GM18520 (cell line): Measurements from ENCODE around the gene TSEN2.
"Not testable (repeated sequence)": the region's sequence is repeated elsewhere in the genome, so short reads cannot be mapped to it uniquely, and the experiment has no call there.

ENCODE experiments used
- ATAC-seq: cut with Tn5 transposase; IDR thresholded peaks from one replicate; pipeline ENCODE4 v1.9.1; 2021; ENCODE audit not compliant: unreplicated experiment

TSEN2 gene

DNA sequence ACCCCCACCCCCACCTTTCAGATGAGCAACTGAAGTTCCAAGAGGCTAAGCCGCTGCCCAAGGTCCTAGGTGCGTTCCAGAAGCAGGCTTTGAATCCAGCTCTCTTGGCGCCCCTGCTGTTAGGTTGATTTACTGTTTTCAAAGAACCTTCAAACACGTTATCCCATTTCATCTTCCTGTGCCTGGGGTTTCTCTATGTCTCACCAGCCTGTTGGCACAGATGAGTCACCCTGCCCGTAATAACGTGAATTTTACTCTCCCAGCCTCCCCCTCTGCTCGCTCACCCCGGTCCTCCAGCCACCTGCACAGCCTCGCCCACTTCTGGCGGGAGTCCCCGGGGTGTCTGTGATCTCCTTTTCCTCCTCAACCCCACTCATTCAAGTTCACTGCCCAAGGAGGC, 13.0 kb upstream of the TSEN2 start:
- no peak for ATAC-seq

- no peak for ATAC-seq
These were observed 12.2 kb upstream of the TSEN2 start for GRCh38 chr3:12472000-12472610.

GRCh38 chr3:12472796-12473195, 11.5 kb upstream of the TSEN2 start:
- ATAC-seq: no peak

GRCh38 chr3:12473511-12473910, 10.8 kb upstream of the TSEN2 start:
- ATAC-seq: no peak

- no peak for ATAC-seq
These were observed 7.9 kb upstream of the TSEN2 start for GRCh38 chr3:12476238-12476897.

- no peak for ATAC-seq
These were observed 7.0 kb upstream of the TSEN2 start for GRCh38 chr3:12477256-12477655.

DNA sequence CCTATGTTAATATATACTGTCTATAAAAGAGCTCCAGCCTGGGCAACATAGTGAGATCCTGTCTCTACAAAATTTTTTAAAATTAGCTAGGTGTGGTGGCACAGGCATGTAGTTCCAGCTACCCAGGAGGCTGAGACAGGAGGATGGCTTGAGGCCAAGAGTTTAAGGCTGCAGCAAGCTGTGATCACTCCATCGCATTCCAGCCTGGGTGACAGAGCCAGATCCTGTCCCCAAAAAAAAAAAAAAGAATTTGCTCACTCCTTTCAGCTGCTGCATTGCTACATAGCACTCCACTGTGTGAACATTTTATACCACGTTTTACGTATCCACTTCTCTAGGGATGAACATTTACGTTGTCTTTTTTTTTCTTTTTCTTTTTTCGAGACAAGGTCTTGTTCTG, 6.0 kb upstream of the TSEN2 start:
- ATAC-seq: no peak

- ATAC-seq: not testable (repeated sequence)
These were observed 5.1 kb upstream of the TSEN2 start for GRCh38 chr3:12479198-12479597.

- no peak for ATAC-seq
These were observed 4.3 kb upstream of the TSEN2 start for GRCh38 chr3:12479919-12480427.

DNA sequence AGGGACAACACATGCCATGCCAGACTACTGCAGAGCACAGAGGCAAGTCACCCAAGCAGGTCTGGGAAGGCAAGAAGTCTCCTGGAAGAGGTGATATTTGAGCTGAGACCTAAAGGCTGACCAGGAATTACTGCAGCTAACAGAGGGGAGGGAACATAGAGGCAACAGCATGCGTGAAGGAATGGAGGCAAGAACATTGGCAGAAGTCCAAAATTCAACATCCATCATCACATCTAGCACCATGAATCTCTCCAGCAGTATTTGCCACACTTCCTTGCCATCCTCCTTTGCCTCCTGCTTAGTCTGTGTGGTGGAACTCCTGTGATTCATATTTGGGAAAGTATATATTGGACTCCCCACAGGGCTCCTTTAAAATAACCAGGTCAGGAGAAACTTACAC, 870 bp upstream of the TSEN2 start:
- ATAC-seq: no peak

DNA sequence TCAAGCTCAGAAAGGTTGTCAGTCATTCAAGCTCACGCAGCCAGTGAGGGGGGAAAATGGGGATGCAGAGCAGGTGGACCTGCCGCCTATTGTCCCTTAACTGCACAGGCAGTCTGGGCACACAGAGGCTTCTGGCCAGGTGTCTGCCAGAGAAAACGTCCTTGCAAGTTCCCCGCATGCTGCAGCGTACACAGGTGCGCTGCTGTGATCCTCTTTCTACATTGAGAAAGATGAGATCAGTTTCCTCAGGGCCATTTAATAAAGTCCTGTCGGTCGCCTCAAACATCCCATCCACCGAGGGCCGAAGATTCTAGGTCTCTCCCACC, 445 bp upstream of the TSEN2 start:
- ATAC-seq: no peak

DNA sequence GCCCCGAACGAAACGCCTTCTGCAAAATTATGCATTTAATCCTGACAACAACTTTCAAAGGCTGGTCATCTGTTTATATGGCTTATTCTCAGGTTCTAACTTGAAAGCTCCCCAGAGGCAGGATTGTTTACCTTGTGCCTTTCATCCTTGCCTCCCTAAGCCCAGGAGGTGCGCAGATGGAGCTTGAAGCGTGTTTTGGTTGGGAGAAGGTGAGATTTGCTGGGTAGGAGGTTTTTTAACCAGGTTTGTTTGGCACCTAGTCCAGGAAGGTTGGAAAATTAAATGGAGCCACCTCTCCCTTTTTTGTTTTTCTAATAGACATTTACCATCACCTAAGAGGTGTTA, 675 bp downstream of the TSEN2 start:
- no peak for ATAC-seq

DNA sequence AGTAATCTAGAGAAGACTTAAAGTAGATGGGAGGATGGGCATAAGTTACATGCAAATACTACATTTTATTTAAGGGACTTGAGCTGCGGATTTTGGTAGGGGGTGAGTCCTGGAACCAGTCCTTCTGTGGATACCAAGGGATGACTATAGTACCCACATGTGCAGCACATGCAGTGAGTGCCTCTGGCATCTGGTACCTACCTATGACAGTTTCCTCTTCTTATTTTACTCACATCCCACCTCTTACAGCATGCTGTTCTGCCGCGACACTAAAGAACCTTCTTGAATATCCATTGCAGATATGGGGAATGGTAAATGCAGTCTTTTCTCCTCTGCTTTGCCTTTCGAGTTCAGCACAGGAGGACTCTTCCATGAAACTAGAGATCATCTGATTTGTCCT, 1.7 kb downstream of the TSEN2 start:
- ATAC-seq: no peak

GRCh38 chr3:12486916-12487315, 2.6 kb downstream of the TSEN2 start:
- no peak for ATAC-seq

- ATAC-seq: no peak
These were observed 3.1 kb downstream of the TSEN2 start for GRCh38 chr3:12487336-12487735.

- no peak for ATAC-seq
These were observed 3.5 kb downstream of the TSEN2 start for GRCh38 chr3:12487786-12488185.

DNA sequence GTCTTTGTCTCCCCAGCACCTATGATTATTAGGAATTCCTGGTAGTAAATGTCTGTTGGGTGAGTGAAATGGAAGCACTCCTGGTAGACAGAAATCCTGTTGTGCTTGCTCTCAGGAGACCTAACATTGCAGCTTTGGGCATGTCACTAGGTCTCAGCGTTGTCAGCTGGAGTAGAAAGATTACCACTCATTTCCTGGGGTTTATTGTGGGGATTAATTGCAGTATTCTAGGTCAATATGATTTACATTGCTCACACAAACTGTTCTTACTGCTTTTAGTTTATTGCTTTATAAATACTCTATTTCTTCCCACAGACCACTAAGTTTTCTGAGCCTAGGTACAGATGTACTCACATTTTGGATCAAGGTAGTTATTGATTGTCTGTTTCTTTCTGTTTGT, 5.1 kb downstream of the TSEN2 start:
- no peak for ATAC-seq

GRCh38 chr3:12489832-12490231, 5.6 kb downstream of the TSEN2 start:
- no peak for ATAC-seq

- ATAC-seq: no peak
These were observed 6.3 kb downstream of the TSEN2 start for GRCh38 chr3:12490547-12490946.

DNA sequence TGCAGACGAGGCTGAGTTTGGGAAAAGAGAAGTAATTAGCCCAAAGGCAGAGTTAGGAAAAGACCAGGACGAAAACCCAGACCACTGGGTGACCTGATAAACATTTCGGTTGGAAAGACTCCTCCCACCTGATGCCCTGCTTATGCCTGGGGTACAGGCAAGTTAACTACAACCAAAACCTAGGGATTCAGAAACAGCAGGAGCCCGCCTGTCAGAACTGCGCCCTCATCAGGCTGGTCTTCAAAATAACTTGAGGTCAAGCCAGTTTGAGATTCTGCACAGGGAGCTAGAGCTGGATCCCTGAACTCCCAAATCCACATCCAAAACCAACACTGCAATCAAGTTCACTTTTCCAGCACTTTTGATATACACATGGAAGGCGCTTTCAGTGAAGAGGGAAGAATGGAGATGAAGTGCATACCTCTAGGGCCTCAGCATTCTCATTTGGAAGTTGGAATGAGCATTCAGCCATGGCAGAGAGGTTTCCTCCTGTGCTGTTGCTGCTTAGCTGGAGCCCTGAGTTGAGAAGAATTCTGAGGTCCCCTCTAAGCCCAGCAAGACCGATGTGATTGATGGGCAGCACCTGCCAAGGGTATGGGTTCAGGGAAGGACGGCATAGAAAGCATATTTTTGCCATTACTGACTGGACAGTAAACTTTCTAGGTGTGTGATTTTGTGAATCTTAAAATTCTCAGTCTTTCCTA, 11.6 kb downstream of the TSEN2 start:
- no peak for ATAC-seq

DNA sequence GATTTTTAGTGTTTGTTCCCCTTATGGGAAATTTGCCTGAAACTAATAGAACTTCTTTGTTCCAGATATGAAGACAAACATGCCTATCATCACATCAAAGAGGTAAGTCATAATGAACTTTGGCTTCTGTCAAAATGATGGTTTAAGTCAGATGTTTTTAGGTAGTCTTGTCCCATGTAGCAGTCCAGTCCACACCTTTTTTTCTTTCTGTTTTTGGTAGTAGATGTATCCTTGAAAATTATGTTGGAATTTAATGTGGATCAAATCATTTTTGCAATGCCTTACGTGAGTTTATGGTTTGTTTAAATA, 12.1 kb downstream of the TSEN2 start:
- ATAC-seq: no peak

- ATAC-seq: no peak
These were observed 15.2 kb downstream of the TSEN2 start for GRCh38 chr3:12499474-12499873.
